Fibroblast of skin of scalp (primary cell): ENCODE data around the gene ITGAX.

Experiments used
- DNase-seq: peaks from one replicate; pipeline ENCODE4 v3.0.0-alpha.2; 2013

ITGAX gene

DNA sequence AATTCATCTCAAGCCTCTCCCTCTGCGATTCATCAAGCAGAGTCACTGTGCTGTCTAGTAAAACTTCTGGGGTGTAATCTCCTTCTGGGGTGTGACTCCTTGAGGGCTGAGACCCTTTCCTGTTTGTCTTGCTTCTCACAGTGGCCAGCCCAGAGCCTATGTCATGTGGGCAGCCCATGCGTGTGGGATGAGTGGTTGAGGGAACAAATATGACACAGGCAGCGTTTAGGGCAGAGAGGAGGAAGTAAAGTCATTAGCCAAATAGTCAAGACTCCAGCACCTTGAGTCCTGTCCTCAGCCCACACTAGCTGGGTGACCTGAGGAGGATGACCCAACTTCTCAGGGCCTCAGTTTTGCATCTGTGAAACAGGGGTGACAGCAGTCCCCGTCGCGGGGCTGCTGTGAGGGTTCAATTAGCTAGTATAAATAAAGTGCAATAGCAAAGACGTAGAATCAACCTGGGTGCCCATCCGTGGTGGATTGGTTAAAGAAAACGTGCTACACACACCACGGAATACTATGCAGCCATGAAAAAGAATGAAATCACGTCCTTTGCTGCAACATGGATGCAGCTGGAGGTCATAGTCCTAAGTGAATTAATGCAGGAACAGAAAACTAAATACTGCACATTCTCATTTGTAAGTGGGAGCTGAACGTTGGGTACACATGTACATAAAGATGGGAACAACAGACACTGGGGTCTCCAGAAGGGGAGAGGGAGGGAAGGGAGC is 4.5 kb upstream of the ITGAX start:
- no peak for DNase-seq

- no peak for DNase-seq
Measured at GRCh38 chr16:31351246-31351941, 3.6 kb upstream of the ITGAX start.

DNA sequence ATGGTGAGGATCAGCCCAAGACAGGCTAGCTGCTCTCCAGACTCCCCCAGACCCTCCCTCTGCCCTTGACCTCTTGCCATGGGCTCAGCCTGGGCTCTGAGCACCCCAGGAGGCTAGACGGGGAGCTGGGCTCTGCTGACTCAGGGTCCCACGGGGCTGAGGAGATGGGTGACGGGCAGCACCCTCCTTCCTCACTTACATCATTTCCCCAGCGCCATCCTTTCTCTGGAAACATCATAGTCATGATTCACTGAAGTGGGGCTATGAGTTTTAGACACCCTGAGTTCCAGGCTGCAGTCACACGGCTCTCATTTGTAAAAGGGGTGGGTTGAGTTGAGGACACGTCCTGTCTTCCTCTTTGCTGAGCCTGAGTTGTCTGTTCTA is 3.0 kb upstream of the ITGAX start:
- no peak for DNase-seq

DNA sequence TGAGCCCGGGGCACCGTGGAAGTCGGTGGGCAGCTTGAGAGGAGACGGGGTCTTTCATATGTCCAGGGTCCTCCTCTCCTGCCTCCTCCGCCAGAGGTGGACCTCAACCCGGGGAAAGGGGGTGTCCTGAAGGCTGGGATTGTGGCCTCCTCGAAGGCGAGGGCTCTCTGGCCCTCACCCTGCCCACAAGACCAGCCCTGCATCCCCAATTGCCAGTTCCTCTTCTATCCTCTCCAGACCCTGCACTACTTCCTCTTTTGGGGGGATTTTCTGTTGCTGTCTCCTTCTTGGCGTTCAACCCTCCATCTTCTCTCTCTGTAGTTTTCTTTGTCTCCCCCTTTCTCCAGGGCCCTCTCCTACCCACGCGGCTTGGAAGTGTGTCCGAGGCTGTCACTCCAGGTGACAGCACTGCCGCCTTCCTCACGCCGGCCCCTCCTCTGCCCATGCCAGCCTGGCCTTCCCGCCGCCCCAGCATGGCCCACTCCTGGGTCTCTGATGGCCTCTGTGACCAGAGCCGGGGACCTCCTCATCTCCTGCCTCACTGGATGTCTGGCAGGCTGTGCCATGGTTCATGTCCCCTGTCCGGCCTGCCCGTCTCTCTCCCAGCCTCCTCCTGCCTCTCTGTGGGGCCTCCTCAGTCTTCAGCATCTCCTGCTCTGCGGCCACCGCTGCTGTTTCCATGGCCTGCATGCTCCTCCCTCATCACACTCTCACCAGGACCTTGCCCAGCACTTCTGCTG is 2.4 kb upstream of the ITGAX start:
- no peak for DNase-seq

GRCh38 chr16:31355431-31356100 is 590 bp downstream of the ITGAX start:
- no peak for DNase-seq

DNA sequence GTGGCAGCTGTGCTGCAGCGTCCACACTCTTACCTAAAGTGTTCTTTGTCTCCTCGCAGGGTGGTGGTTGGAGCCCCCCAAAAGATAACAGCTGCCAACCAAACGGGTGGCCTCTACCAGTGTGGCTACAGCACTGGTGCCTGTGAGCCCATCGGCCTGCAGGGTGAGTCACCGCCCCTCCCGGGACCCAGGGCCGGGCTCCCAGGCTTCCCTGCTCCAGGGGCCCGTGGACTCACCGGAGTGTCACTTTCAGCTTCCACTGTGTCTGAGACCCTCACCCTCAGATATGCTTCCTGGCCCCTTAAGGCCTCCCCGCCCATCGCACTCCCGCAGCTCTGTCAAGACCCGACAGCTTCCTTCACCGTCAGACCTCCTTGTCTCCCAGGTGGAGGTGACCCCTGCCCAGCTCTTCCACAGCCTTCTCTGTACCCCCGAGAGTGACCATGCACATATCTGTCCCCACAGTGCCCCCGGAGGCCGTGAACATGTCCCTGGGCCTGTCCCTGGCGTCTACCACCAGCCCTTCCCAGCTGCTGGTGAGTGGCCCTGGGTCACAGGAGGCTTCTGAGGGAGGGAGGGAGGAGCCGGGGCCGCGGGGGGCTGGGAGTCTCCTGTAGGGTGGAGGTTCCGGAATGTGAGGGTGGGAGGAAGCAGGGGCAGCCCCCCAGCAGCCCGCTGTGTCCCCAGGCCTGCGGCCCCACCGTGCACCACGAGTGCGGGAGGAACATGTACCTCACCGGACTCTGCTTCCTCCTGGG is 1.8 kb downstream of the ITGAX start:
- no peak for DNase-seq

GRCh38 chr16:31357324-31358109 is 2.5 kb downstream of the ITGAX start:
- no peak for DNase-seq

- DNase-seq = no peak
Measured at GRCh38 chr16:31360251-31360650, 5.3 kb downstream of the ITGAX start.

- DNase-seq = no peak
Measured at GRCh38 chr16:31361201-31362110, 6.5 kb downstream of the ITGAX start.

- no peak for DNase-seq
Measured at GRCh38 chr16:31362476-31363405, 7.8 kb downstream of the ITGAX start.

- no peak for DNase-seq
Measured at GRCh38 chr16:31363721-31364120, 8.7 kb downstream of the ITGAX start.

DNA sequence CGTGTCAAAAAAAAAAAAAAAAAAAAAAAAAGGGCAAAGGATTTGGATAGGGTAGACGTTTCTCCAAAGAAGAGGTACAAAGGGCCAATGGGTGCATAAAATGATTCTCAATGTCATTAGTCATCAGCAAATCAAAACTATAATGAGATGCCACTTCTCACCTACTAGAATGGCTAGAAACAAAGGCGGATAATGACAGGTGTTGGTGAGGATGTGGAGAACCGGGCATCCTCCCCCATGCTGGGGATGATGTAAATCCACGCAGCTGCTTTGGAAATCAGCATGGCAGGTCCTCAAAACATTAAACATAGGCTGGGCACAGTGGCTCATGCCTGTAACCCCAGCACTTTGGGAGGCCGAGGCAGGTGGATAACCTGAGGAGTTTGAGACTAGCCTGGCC is 9.4 kb downstream of the ITGAX start:
- DNase-seq = no peak

DNA sequence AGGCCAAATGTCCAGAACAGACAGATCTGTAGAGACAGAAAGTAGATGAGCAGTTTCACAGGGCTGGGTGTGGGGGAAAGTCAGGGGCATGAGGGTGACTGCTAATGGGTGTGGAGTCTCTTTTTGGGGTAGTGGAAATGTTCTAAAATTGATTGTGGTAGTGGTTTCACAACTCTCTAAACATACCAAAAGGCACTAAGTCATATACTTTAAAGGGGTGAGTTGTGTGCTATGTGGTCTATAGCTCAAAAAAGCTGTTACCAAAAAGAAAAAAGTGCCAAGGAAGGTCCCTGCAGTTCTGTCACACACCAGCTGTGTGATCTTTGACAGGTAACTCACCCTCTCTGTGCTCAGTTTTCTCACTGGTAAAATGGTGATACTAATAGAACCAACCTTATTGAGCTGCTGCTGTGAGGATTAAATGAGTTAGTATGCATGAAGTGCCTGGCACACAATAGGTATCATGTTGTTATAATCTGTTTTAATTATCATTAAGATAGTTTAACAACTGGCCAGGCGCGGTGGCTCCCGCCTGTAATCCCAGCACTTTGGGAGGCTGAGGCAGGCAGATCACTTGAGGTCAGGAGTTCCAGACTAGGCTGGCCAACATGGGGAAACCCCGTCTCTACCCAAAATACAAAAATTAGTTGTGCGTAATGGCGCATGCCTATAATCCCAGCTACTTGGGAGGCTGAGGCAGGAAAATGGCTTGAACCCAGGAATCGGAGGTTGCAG is 10.3 kb downstream of the ITGAX start:
- no peak for DNase-seq

GRCh38 chr16:31367853-31368252 is 12.9 kb downstream of the ITGAX start:
- DNase-seq = no peak

DNA sequence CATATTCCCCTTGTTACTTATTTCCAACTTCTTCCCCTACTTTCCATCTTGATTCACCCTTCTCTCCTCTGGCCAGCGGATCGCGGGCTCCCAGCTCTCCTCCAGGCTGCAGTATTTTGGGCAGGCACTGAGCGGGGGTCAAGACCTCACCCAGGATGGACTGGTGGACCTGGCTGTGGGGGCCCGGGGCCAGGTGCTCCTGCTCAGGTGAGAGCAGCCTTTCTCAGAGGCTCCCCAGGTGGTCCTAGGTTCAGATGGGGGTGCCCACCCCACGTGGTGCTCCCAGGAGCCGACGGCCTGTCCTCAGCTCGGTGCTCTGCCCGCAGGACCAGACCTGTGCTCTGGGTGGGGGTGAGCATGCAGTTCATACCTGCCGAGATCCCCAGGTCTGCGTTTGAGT is 16.0 kb downstream of the ITGAX start:
- no peak for DNase-seq

GRCh38 chr16:31371619-31372484 is 16.9 kb downstream of the ITGAX start:
- no peak for DNase-seq

GRCh38 chr16:31373235-31373634 is 18.3 kb downstream of the ITGAX start:
- DNase-seq = no peak

DNA sequence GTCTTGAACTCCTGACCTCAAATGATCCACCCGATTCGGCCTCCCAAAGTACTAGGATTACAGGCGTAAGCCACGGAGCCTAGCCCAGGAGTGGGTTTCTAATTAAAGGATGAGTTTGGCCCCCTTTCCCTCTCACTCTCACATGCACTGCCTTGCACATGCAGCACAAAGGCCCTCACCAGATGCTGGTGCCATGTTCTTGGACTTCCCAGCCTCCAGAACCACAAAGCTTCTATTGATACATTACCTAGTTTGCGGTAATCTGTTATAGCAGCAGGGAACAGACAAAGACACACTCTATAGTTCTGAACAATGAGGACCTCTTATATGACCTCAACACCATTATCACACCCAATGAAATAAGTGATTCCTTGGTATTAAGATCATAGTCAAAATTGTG is 20.3 kb downstream of the ITGAX start:
- no peak for DNase-seq
